AG20443 (cell line): Measurements from ENCODE around the gene MISP.
A peak's percentile ranks its signal among the peaks of the same experiment; 100 is the strongest.
"Not testable (repeated sequence)": the region's sequence is repeated elsewhere in the genome, so short reads cannot be mapped to it uniquely, and the experiment has no call there.

Source experiments
- DNase-seq: peaks from one replicate; pipeline ENCODE4 v3.0.0; 2012; ENCODE audit warnings: low spot score, mixed read lengths

The MISP gene, protein sequence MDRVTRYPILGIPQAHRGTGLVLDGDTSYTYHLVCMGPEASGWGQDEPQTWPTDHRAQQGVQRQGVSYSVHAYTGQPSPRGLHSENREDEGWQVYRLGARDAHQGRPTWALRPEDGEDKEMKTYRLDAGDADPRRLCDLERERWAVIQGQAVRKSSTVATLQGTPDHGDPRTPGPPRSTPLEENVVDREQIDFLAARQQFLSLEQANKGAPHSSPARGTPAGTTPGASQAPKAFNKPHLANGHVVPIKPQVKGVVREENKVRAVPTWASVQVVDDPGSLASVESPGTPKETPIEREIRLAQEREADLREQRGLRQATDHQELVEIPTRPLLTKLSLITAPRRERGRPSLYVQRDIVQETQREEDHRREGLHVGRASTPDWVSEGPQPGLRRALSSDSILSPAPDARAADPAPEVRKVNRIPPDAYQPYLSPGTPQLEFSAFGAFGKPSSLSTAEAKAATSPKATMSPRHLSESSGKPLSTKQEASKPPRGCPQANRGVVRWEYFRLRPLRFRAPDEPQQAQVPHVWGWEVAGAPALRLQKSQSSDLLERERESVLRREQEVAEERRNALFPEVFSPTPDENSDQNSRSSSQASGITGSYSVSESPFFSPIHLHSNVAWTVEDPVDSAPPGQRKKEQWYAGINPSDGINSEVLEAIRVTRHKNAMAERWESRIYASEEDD

DNA sequence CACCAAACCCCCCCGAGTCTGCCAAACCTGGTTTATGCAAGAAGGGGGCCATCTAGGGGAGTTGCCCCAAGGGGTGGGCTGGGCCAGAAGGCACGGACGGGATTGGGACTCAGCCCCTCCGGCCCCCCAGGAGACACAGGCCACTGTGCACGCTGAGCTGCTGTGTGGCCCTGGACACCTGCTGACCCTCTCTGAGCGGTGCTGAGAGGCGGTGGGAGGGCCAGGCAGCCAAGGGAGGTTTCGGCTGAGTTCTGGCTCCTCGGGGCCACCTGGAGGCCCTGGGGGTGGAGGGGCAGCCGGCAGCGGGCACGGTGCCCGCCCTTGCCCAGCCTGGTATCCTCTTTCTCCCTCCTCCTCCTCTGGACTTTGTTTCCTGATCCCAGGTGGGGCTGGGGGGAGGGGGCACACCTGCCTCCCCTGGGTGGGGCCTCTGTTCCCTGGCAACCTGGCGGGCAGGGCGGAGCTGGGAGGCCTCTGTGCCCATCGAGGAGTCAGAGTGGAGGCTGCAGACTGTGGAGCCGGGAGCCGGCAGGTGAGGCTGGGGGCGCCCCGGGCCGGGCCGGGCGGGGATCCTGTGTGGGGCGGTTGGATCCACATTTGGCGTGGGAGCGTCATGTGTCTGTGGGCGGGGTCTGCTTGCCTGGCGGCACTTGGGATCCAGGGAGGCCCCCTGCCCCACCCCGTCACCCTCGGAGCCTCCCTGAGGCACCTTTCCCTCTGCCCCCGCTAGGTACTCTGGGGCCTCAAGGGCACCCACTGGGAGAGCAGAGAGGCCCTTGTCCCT lies at the start of gene MISP:
TSS of gene MISP (plus strand) at position 473 of the 784 bp plus-strand sequence. CDS start 5,835 bp downstream, outside the sequence.
- DNase-seq: no peak

DNA sequence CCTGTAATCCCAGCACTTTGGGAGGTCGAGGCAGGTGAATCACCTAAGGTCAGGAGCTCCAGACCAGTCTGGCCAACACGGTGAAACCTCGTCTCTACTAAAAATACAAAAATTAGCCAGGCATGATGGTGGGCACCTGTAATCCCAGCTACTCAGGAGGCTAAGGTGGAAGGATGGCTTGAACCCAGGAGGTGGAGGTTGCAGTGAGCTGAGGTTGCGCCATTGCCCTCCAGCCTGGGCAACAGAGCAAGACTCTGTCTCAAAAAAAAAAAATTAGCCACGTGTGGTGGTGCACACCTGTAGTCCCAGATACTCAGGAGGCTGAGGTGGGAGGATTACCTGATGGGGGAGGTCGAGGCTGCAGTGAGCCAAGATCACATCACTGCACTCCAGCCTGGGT lies 48.1 kb upstream of the MISP start:
- not testable (repeated sequence) for DNase-seq

DNA sequence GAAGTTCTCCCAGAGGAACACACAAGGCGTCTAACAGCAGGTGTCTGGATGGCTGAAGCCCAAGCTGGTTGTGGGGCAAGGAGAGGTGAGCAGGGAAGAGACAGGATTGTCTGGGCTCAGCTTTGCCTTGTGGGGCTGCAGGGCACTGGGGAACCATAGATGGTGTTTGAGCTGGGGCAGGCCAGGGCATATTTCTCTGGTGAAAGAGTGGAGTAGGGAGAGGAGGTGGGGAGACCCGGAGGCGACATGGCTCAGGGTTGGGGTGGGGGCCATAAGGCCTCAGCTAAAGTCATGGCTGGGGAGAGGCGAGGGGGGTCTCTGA lies 47.6 kb upstream of the MISP start:
- no peak for DNase-seq

DNA sequence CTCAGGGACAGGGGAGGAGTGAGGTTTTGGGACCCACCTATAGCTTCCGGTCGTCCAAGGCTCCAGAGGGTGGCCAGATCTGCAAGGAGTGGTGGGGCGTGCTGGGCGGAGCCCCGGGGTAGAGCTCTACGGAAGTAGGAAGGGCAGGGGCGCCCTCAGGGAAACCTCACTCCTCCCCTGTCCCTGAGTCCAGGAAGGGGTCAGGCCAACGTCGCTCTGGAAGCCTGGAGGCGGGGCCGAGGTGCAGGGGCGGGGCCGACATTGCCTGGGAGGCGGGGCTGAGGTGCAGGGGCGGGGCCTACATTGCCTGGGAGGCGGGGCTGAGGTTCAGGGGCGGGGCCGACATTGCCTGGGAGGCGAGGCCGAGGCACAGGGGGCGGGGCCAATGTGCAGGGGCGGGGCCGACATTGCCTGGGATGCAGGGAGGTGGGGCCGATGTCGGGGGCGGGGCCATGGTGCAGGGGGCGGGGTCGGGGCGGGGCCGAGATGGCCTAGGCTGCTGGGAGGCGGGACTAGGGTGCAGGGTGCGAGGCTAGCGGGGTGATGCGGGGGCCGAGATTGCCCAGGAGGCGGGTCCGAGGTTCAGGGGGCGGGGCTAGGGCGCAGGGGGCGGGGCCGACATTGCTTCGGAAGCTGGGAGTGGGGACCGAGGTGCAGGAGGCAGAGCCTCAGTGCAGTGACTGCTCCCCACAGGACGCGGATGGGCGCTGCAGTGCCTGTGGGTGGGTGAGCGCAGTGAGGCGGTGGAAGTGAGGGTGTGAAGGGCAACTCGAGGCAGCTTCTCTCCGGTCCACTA lies 47.1 kb upstream of the MISP start:
- peak; percentile 70 for DNase-seq

DNA sequence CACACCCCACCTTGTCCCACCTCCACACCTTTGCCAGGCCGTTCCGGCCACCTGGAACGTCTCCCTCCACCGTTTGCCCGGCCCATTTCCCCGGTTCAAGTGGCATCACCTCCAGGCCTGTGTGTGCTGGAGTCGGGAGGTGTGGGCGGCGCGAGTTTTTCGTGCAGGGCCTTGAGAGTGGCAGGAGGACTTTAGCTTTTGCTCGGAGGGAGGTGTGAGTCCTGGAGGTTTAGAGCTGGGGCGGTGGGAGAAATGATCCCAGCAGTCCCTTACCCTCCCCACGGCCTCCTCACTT lies 46.5 kb upstream of the MISP start:
- DNase-seq: no peak

DNA sequence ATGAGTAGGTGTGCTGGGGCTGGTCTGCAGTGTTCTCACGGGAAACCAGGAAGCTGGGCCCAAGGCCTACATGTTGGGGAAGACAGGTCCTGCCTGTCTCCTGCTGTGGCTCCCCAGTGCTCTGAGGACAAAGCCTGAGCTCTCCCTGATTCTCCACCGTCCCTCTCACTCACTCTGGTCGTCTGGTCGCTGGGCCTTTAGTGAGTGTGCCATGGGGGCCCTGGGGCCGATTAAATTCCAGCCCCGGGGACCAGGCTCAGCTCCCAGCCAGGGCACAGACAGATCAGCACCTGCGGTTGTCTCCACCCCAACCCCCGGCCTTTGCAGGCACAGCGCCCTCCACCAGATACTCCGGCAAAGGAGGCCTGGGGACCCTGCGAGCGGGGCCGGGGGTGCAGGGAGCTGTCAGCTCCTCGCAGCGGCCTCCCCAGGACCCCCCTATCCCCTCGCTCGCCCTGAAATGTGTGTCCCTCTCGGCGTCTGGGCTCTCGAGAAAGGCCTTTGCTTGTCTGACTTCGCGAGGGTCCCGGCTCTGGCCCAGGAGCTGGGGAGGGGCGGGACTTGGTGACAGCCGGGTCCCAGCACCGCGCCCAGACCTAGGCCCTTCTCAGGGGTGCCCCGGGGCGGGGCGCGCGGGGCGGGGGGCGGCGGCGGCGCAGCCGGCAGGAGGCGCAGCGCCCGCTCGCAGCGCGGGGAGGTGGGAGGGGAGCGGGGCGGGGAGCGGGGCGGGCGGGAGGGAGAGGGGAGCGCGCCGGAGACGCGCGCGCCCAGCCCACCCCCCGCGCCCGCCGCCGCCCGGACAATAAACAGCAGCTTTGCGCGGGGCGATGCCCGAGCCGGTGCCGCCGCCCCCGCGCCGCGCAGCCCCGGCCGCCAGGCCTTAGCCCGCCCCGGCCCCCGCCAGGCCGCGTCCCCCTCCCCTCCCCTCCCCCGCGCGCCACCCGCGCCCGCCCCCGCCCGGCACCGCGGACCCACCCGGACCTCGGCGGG lies 42.5 kb upstream of the MISP start, which contains the start of gene PALM:
TSS of gene PALM (plus strand) at position 782 of the 990 bp plus-strand sequence. CDS start 212 bp downstream, outside the sequence.
- no peak for DNase-seq

DNA sequence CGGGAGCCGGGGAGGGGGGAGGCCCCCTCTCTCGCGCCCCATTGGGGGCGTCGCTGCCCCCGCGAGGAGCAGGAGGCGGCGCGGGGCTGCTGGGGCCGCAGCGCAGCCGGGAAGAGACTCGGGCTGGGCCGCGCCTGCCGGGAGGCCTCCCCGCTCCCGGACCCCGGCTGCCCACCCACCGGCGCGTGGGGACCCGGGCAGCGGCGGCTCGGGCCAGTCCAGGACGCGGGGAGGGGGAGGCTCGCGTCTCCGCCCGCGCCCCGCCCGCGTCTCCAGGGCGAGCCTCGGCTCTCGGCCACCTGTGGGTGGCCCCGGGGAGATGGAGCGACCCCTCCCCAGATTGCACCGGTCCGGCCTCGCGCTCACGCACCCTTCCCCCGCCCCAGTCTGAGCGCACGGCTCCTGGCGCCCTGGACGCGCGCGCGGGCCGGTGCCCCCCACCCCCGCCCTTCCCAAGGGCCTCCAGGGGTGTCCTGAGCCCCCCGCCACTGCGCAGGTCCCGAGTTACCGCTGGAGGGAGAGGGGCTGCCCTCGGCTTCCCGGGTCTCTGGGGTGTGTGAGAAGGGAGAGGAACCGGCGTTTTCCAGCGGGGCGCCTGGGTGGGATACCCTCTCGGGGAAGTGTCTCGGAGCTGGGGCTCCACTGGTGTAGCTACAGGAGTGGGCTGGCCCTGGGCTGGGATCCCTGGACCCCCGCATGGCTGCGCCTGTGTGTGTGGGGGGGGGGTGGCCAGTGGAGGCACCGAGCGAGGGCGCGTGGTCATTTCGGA lies 41.5 kb upstream of the MISP start:
- DNase-seq: no peak

DNA sequence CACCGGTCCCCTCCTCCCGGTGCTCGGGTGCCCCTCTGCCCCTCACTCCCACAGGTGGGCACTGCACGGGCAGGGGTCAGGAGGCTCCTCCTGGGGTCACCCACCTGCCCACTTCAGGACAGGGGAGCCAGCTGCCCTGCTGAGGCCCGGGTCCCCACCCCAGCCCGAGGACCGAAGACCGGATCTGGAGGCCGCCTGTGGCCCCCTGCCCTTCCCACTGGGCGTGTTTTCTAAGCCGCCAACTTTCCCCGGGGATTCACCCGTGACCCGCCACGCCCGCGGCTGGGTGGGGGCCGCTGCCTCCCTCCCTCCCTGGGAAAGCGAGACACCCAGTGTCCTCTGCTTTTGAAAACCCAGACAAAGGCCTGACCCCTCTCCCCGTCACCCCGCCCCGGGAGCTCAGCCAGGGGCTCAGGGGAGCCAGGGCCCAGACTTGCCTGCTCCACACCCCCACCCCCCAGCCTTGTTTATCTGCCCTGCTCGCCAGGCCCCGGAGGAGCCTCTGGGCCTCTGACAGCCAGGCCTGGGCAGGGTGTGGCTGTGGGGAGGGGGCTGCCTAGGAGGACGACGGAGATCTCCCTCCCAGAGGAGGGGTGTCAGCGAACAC lies 40.8 kb upstream of the MISP start:
- no peak for DNase-seq

DNA sequence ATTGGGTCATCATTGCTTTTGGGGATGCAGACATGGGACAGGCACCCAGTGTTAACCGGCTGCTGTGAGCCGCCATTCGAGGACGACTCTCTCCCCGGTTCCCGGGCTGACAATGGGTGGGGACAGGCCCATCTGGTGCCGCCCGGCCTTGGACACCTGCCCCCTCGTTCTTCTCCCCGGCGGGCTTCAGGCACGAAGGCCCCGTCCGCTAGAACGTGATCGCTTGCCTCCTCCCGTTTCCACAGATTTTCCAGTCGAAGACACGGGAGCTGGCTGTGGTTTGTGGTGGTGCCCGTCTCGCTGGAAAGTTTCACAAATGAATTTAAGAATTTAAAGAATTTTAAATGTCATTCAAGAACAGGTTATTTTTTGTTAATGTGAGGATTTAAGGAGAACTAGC lies 40.1 kb upstream of the MISP start:
- no peak for DNase-seq

DNA sequence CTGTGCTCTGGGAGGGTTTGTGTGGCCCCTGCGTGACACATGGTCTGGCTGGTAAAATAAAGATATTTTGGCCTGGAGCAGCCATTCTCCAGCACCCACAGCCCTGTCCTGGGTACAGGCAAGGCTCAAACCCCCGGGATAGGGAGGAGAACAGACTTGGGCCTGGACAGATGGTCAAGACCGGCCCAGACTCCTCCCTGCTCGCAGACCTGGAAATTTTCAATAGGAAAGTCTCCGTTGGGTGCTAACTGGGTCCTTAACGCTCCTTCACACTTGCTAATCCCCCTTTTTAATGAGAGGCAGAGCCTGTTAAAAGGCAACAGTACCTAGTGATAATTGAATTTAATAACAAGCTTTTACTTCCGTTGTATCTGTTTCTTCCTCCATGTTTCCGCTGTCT lies 39.7 kb upstream of the MISP start:
- no peak for DNase-seq

DNA sequence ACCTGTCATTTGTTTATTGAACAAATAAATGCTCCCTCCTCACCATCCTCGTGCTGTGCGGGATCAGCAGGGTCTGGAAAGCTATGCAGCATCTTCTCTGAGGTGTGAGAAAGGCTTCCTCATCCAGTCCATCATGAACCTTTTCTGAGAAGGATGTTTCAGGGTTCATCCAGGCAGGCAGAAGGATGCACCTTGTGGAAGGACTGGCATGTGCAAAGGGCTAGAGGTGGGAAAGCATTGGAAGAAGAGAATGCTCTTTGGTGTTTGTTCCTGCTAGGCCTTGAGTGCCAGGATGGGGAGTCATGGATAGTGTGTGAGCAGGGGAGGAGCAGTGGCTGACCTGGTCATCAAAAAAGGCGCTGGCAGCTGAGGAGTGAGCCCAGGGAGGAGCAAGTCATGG lies 35.6 kb upstream of the MISP start:
- no peak for DNase-seq

DNA sequence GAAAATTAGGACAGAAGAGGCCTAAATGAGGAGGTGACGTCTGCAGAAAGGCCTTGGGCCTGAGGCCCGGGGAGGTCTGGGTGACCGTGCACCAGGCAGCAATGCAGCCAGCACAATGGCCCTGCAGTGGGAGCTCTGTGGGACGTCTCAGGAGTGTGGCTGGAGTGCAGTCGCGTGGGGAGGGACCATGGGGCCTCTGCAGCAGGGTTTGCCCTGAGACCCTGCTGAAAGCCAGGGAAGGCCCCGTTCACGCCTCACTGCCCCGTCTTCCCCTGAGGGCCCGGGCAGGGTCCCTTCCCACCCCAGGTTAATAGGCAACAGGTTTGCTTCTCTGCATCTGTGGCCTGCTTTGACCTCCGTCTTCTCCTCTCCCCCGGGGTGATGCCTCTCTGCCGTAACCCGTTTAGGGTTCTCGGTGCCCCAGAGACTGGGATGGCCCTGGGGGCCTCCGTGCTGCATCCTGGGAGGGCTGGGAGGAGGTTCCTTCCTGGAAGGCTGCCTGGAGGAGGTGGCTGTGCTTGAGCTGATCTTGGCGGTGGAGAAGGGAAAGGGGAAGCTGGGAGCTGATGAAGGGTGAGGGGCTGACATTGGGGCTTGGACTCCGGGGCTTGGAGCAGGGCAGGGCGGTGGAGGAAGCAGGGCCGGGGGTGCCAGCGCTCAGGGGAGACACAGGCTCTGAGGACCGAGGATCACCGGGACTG lies 32.5 kb upstream of the MISP start:
- no peak for DNase-seq

DNA sequence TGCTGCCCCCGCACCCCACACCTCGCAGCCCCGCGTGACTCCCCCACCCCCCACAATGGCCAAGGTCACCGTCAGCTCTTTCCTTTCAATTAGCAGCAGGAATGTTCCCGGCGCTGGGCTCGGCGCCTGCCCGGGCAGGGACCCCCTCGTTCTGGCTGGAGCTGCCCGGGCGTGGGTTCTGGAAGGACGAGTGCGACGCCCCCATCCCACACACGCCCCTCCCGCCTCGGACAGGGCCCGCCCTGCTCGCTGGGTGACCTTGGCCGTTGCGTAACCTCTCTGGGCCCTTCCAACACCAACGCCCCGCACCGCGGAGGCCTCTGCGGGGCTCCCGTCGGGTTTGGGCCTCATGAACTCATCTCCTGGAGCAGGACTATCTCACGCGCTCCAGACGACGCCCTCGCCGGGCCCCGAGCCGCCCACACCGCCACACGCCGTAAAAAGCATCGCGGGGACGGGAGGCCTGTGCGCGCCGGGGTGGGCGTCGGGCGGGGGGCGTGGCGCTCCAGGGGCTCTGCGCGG lies 31.9 kb upstream of the MISP start:
- DNase-seq: peak; percentile 76

DNA sequence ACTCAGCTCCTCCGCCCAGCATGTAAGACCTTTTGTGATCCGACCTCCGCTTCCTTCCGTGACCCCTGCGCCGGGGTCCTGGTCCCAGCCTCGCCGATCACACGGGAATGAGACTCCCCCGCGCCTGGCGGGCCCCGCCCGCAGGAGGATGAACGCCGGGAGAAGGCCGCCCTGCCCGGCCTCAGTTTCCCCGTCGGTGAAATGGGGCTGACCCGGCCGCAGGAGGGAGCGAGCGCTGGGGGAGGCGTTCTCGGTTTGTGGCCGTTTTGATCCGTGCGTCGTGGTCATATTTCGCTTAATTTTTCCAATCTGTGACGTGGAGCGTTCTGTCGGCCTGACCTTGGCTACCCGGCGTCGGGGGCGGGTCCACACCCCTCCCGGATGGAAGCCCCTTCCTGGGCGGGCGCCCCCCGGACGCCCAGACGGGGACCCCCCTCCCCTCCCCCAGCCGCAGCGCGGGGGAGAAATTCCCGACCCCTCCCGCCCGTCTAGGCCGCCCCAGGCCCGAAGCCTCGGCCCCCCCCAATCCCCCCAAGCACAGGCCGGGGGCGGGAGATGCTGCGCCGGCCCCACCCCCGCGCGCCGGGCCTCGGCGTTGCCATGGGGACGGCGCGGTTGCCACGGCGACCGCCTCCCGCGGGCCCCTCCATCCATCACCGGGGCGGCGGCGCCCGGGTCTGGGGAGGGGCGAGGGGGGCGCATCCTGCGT lies 31.1 kb upstream of the MISP start:
- DNase-seq: no peak

DNA sequence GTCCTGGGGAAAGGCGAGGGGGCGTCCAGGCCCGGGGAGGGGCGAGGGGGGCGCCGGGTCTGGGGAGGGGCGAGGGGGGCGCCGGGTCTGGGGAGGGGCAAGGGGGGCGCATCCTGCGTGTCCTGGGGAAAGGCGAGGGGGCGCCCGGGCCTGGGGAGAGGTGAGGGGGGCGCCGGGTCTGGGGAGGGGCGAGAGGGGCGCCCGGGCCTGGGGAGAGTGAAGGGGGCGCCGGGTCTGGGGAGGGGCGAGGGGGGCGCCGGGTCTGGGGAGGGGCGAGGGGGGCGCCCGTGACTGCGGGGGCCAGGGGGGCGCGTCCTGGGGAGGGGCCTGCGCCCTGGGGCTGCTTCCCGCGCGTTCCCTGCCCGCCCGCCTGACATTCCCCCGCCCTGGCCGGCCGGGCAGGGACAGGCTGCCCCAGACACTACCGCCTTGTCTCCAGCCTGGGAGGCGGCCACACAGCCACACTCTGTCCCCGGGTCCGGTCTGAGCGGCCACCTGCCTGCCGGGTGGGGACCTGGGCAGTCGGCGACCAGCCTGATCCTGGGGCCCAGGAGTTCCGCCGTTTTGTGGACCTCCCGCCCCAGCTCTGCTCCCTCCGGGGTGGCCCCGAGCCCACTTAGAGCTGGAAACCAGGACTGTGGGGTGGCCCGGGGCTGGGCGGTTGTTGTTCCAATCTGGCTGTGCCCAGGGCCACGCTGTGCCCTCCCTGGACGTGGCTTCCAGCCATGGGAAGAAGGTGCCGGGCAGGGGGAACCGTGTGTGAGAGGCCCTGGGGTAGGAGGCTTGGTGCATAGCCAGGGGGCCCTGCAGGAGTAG lies 30.4 kb upstream of the MISP start:
- peak; percentile 18 for DNase-seq

DNA sequence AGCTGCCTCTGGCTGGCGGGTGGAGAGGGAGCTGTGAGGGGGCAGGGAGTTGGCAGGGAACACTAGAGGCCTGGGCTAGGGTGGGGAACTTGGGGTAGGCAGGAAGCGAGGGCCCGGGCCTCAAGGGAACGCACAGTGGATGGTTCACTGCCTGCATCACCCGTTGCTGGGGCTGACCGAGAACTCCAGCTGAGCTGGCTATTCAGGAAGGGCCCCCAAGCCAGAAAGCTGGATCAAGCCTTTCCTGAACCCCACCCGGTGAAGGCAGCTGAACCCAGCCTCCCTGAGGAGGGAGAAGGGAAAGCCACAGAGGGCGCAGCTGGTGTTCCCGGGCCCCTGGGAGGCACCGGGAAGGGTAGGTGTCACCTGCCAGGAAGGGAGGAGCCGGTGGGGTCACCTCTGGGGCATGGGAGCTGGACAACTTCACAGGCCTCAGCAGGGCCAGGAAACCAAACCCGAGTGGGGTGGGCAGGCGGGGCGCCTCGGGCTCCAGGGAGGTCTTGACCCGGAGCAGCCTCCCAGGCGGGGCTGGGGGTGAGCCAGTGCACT lies 28.3 kb upstream of the MISP start:
- no peak for DNase-seq

DNA sequence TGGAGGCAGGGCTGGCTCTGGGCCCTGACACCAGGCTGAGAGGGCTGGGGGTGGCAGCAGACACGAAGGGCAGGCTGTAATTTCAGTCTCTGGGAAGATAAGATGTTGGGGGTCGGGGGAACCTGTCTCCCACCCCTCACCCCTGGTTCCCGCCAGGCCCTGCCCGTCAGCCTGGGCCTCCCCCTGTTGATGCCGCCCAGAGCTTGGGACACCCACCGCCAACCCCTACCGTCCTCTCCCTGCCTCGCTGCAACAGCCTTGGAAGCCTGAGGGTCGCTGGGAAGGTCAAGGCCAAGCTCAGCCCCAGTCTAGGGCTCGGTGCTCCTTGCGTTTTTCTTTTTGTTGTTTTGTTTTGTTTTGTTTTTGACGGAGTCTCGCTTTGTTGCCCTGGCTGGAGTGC lies 27.7 kb upstream of the MISP start:
- DNase-seq: no peak
